ENCODE measurements around the gene PRDM16. TPM values are rescaled to one million over a fixed set of nuclear protein-coding genes. Genes with fewer than 3 reads are reported as not detected.

Gene PRDM16
- total and polyA plus RNA-seq, 2 experiments from 2014 or later = 0.14 to 0.16 TPM

DNA sequence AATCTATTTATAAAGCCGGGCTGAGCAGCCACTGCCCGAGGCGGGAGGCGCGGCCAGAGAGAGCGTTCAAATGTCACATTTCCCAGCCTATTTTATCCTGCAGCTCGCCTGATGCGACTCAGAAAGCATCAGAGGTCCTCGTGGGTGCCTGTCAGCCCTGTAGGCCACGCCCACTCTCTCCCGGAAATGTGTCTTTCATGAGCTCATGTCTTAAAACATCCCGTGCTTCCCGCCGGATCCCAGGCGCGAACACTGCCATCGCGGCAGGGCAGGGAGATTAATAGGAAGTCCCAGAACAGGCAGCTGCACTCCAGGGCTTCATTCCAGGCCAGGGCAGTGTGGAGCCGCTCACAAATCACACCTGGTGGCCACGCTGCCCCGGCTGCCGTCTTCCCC, 117.5 kb downstream of the PRDM16 start:
- DNase-seq (ENCODE audit: low spot score) (peak; percentile 55), ATAC-seq (no peak)
- TF ChIP-seq EZH2phosphoT487 (IDR thresholded peaks at IDR 0.05; ENCODE audit: unreplicated experiment) (no peak), JUNB (IDR thresholded peaks at IDR 0.05; ENCODE audit: unreplicated experiment) (no peak), CREB1 (CRISPR knock-in tag; IDR thresholded peaks at IDR 0.05; ENCODE audit: low read depth) (no peak), ZNF331 (CRISPR knock-in tag; IDR thresholded peaks at IDR 0.05; ENCODE audit: low read depth) (no peak), STAT1 (IDR thresholded peaks at IDR 0.05; ENCODE audit: unreplicated experiment) (no peak), POLR2AphosphoS5 (IDR thresholded peaks at IDR 0.05; ENCODE audit: low read depth) (no peak), EZH2 (IDR thresholded peaks at IDR 0.05; ENCODE audit: low read depth, unreplicated experiment) (no peak), ZNF114 (CRISPR knock-in tag; IDR thresholded peaks at IDR 0.05) (no peak), NANOG (IDR thresholded peaks at IDR 0.05; ENCODE audit: borderline replicate concordance) (no peak)
- TF ChIP-seq, protein P1, sequence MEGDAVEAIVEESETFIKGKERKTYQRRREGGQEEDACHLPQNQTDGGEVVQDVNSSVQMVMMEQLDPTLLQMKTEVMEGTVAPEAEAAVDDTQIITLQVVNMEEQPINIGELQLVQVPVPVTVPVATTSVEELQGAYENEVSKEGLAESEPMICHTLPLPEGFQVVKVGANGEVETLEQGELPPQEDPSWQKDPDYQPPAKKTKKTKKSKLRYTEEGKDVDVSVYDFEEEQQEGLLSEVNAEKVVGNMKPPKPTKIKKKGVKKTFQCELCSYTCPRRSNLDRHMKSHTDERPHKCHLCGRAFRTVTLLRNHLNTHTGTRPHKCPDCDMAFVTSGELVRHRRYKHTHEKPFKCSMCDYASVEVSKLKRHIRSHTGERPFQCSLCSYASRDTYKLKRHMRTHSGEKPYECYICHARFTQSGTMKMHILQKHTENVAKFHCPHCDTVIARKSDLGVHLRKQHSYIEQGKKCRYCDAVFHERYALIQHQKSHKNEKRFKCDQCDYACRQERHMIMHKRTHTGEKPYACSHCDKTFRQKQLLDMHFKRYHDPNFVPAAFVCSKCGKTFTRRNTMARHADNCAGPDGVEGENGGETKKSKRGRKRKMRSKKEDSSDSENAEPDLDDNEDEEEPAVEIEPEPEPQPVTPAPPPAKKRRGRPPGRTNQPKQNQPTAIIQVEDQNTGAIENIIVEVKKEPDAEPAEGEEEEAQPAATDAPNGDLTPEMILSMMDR (conservative IDR thresholded peaks at IDR 0.05; ENCODE audit: low read depth in 2 of 2) = no peak
- TF ChIP-seq, protein P2, sequence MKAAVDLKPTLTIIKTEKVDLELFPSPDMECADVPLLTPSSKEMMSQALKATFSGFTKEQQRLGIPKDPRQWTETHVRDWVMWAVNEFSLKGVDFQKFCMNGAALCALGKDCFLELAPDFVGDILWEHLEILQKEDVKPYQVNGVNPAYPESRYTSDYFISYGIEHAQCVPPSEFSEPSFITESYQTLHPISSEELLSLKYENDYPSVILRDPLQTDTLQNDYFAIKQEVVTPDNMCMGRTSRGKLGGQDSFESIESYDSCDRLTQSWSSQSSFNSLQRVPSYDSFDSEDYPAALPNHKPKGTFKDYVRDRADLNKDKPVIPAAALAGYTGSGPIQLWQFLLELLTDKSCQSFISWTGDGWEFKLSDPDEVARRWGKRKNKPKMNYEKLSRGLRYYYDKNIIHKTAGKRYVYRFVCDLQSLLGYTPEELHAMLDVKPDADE (IDR thresholded peaks at IDR 0.05) = no peak
- TF ChIP-seq, protein P3, sequence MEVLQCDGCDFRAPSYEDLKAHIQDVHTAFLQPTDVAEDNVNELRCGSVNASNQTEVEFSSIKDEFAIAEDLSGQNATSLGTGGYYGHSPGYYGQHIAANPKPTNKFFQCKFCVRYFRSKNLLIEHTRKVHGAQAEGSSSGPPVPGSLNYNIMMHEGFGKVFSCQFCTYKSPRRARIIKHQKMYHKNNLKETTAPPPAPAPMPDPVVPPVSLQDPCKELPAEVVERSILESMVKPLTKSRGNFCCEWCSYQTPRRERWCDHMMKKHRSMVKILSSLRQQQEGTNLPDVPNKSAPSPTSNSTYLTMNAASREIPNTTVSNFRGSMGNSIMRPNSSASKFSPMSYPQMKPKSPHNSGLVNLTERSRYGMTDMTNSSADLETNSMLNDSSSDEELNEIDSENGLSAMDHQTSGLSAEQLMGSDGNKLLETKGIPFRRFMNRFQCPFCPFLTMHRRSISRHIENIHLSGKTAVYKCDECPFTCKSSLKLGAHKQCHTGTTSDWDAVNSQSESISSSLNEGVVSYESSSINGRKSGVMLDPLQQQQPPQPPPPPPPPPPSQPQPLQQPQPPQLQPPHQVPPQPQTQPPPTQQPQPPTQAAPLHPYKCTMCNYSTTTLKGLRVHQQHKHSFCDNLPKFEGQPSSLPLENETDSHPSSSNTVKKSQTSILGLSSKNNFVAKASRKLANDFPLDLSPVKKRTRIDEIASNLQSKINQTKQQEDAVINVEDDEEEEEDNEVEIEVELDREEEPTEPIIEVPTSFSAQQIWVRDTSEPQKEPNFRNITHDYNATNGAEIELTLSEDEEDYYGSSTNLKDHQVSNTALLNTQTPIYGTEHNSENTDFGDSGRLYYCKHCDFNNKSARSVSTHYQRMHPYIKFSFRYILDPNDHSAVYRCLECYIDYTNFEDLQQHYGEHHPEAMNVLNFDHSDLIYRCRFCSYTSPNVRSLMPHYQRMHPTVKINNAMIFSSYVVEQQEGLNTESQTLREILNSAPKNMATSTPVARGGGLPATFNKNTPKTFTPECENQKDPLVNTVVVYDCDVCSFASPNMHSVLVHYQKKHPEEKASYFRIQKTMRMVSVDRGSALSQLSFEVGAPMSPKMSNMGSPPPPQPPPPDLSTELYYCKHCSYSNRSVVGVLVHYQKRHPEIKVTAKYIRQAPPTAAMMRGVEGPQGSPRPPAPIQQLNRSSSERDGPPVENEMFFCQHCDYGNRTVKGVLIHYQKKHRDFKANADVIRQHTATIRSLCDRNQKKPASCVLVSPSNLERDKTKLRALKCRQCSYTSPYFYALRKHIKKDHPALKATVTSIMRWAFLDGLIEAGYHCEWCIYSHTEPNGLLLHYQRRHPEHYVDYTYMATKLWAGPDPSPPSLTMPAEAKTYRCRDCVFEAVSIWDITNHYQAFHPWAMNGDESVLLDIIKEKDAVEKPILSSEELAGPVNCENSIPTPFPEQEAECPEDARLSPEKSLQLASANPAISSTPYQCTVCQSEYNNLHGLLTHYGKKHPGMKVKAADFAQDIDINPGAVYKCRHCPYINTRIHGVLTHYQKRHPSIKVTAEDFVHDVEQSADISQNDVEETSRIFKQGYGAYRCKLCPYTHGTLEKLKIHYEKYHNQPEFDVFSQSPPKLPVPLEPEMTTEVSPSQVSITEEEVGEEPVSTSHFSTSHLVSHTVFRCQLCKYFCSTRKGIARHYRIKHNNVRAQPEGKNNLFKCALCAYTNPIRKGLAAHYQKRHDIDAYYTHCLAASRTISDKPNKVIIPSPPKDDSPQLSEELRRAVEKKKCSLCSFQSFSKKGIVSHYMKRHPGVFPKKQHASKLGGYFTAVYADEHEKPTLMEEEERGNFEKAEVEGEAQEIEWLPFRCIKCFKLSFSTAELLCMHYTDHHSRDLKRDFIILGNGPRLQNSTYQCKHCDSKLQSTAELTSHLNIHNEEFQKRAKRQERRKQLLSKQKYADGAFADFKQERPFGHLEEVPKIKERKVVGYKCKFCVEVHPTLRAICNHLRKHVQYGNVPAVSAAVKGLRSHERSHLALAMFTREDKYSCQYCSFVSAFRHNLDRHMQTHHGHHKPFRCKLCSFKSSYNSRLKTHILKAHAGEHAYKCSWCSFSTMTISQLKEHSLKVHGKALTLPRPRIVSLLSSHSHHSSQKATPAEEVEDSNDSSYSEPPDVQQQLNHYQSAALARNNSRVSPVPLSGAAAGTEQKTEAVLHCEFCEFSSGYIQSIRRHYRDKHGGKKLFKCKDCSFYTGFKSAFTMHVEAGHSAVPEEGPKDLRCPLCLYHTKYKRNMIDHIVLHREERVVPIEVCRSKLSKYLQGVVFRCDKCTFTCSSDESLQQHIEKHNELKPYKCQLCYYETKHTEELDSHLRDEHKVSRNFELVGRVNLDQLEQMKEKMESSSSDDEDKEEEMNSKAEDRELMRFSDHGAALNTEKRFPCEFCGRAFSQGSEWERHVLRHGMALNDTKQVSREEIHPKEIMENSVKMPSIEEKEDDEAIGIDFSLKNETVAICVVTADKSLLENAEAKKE (CRISPR knock-in tag; IDR thresholded peaks at IDR 0.05) = no peak
- TF ChIP-seq, protein P4, sequence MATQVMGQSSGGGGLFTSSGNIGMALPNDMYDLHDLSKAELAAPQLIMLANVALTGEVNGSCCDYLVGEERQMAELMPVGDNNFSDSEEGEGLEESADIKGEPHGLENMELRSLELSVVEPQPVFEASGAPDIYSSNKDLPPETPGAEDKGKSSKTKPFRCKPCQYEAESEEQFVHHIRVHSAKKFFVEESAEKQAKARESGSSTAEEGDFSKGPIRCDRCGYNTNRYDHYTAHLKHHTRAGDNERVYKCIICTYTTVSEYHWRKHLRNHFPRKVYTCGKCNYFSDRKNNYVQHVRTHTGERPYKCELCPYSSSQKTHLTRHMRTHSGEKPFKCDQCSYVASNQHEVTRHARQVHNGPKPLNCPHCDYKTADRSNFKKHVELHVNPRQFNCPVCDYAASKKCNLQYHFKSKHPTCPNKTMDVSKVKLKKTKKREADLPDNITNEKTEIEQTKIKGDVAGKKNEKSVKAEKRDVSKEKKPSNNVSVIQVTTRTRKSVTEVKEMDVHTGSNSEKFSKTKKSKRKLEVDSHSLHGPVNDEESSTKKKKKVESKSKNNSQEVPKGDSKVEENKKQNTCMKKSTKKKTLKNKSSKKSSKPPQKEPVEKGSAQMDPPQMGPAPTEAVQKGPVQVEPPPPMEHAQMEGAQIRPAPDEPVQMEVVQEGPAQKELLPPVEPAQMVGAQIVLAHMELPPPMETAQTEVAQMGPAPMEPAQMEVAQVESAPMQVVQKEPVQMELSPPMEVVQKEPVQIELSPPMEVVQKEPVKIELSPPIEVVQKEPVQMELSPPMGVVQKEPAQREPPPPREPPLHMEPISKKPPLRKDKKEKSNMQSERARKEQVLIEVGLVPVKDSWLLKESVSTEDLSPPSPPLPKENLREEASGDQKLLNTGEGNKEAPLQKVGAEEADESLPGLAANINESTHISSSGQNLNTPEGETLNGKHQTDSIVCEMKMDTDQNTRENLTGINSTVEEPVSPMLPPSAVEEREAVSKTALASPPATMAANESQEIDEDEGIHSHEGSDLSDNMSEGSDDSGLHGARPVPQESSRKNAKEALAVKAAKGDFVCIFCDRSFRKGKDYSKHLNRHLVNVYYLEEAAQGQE (IDR thresholded peaks at IDR 0.05; ENCODE audit: unreplicated experiment) = no peak
- Histone ChIP-seq H3K9me2 (ENCODE audit: insufficient read depth) (no peaks in the 10 kb centered on the region), H3K27ac (ENCODE audit: low read depth) (no peak overlapping the region), H3K27me3 (ENCODE audit: insufficient read depth) (no peaks in the 10 kb centered on the region), H3F3A (replicated peaks; ENCODE audit: low read depth) (peaks cover 5% of the 10 kb centered on the region; the same call in 1 of the 2 replicates), H3K4me3 (no peak overlapping the region), H3K36me3 (ENCODE audit: insufficient read depth) (no peaks in the 10 kb centered on the region), H3K79me2 (replicated peaks; ENCODE audit: insufficient read depth) (no peaks in the 10 kb centered on the region), H4K20me1 (replicated peaks; ENCODE audit: insufficient read depth) (no peaks in the 10 kb centered on the region), H2AFZ (no peak overlapping the region), H3K4me2 (no peak overlapping the region), H3K4me1 (ENCODE audit: insufficient read depth) (no peaks in the 10 kb centered on the region)
- Mint-ChIP-seq H3K4me3 (no peak overlapping the region), H3K27ac (no peak overlapping the region), H3K9me3 (peaks cover 6% of the 10 kb centered on the region; the same call in 2 of the 3 replicates), H3K36me3 (ENCODE audit: low read depth) (no peaks in the 10 kb centered on the region; the same call in 1 of the 3 replicates), H3K27me3 (ENCODE audit: insufficient read depth, low read depth, poor library complexity) (peaks cover 12% of the 10 kb centered on the region), H3K4me1 (peaks cover 8% of the 10 kb centered on the region)

Data from GM23338 (cell line).